ENCODE data around the gene GRID1. TPM values are rescaled to one million over a fixed set of nuclear protein-coding genes. Genes with fewer than 3 reads are reported as not detected.

The GRID1 gene
- total and polyA plus RNA-seq, 9 of the 15 experiments (the other 6 are each of a cell fraction or from before 2014, with no cell fraction given) = 0.01 to 7.2 (median 1.2) TPM

DNA sequence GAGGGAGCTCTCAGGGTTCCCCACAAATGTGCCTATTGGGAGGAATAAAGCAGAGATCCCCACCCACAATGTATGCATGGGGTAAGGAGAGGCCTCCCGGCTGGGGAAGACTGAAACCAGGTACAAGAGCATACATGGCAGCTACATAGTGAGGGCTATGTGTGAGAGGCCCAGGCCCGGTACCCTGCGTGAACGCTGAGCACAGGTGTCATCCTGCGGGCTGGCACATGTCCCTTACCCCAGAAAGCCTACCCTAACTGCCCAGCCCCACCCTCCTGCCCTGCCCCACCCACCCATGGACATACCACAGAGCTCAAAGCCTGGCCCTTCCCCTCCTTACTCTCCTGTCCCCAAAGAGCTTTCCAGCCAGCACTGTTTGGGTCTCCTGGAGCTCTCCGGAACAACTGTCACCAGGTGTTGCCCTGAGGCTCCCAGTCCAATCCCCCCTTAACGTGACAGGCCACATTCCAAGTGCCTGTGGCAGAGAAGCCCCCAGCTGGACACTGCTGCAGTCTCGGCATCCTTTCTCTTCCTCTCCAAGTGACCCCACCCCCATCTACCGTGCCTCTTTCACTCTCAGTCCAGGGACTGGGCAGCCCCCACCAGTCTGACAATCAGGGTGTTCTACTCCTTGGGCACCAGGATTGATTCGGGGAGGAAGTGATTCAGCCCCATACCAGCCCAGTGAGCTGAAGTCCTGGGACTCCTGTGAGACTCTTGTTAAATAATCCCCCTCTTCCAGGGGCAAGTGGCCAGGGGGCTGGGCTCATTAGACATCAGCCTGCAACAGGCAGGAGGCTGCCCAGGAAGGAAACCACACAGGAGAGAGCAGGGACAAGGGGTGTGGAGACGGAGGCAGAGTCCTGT, 19.6 kb downstream of the GRID1 start:
- Histone ChIP-seq H3K79me2 (ENCODE audit: control insufficient read depth, insufficient read depth, low read length) (no peaks in the 10 kb centered on the region), H3K27ac (ENCODE audit: extremely low read depth, low read depth, low read length) (no peak overlapping the region), H3K4me1 (replicated peaks in 1 of 2; ENCODE audit: control insufficient read depth in 2 of 2, insufficient read depth in 2 of 2, low read length in 2 of 2) (peaks cover 0 to 4% of the 10 kb centered on the region in 2 experiments; a peak in 1 of 5 replicates), H3K36me3 (ENCODE audit: control insufficient read depth, insufficient read depth, low read length) (no peaks in the 10 kb centered on the region), H3K9me3 (replicated peaks; ENCODE audit: control insufficient read depth, insufficient read depth, low read depth, low read length) (no peaks in the 10 kb centered on the region), H3K27me3 (ENCODE audit: control insufficient read depth in 2 of 2, insufficient read depth in 2 of 2, low read length in 2 of 2) (peaks cover 0 to 6% of the 10 kb centered on the region in 2 experiments; a peak in 1 of 5 replicates), H3K9ac (ENCODE audit: insufficient read depth in 1 of 2, low read depth in 2 of 2, low read length in 2 of 2) (no peak overlapping the region), H3K9me1 (ENCODE audit: control insufficient read depth, insufficient read depth, low read length) (no peaks in the 10 kb centered on the region), H3K4me2 (ENCODE audit: insufficient read depth, low read length) (no peak overlapping the region), H2AFZ (ENCODE audit: low read depth, low read length) (no peak overlapping the region), H4K20me1 (replicated peaks; ENCODE audit: control insufficient read depth, insufficient read depth, low read length) (no peaks in the 10 kb centered on the region), H3K4me3 (no peak overlapping the region)
- intact Hi-C loops (cut with micrococcal nuclease) = no loop called here
- TF ChIP-seq E2F6 (IDR thresholded peaks at IDR 0.05; ENCODE audit: borderline replicate concordance in 1 of 2, extremely low read depth in 1 of 2, insufficient read depth in 1 of 2, insufficient read length in 1 of 2, low read depth in 1 of 2, low read length in 1 of 2, poor library complexity in 1 of 2, severe bottlenecking in 1 of 2) = no peak
- no peak for TF ChIP-seq FOS (IDR thresholded peaks at IDR 0.05; ENCODE audit: extremely low read depth, insufficient read length)
- no peak for TF ChIP-seq EGR1 (conservative IDR thresholded peaks at IDR 0.05)
- TF ChIP-seq, protein P1, sequence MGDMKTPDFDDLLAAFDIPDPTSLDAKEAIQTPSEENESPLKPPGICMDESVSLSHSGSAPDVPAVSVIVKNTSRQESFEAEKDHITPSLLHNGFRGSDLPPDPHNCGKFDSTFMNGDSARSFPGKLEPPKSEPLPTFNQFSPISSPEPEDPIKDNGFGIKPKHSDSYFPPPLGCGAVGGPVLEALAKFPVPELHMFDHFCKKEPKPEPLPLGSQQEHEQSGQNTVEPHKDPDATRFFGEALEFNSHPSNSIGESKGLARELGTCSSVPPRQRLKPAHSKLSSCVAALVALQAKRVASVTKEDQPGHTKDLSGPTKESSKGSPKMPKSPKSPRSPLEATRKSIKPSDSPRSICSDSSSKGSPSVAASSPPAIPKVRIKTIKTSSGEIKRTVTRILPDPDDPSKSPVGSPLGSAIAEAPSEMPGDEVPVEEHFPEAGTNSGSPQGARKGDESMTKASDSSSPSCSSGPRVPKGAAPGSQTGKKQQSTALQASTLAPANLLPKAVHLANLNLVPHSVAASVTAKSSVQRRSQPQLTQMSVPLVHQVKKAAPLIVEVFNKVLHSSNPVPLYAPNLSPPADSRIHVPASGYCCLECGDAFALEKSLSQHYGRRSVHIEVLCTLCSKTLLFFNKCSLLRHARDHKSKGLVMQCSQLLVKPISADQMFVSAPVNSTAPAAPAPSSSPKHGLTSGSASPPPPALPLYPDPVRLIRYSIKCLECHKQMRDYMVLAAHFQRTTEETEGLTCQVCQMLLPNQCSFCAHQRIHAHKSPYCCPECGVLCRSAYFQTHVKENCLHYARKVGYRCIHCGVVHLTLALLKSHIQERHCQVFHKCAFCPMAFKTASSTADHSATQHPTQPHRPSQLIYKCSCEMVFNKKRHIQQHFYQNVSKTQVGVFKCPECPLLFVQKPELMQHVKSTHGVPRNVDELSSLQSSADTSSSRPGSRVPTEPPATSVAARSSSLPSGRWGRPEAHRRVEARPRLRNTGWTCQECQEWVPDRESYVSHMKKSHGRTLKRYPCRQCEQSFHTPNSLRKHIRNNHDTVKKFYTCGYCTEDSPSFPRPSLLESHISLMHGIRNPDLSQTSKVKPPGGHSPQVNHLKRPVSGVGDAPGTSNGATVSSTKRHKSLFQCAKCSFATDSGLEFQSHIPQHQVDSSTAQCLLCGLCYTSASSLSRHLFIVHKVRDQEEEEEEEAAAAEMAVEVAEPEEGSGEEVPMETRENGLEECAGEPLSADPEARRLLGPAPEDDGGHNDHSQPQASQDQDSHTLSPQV (IDR thresholded peaks at IDR 0.05) = no peak
- TF ChIP-seq ARHGAP35 (IDR thresholded peaks at IDR 0.05; ENCODE audit: partially characterized antibody) = no peak
- no peak for TF ChIP-seq SRSF9 (IDR thresholded peaks at IDR 0.05; ENCODE audit: borderline replicate concordance, low read depth, low read length)
- TF ChIP-seq MAFG (tag; conservative IDR thresholded peaks at IDR 0.05) = no peak
- TF ChIP-seq PCBP1 (IDR thresholded peaks at IDR 0.05; ENCODE audit: low read depth, low read length, poor library complexity, severe bottlenecking) = no peak
- no peak for TF ChIP-seq ZNF518B (CRISPR knock-in tag; IDR thresholded peaks at IDR 0.05)
- no peak for TF ChIP-seq STAT5B (CRISPR knock-in tag; IDR thresholded peaks at IDR 0.05)
- POLR2A ChIA-PET = interaction anchor here (1.2 kb wide), 1 partner anchor 34 kb away, joined by 4 read pairs; no protein-coding TSS in a partner anchor
- in situ Hi-C loops (cut with MboI) = no loop called here
- FAIRE-seq = no peak
- BruUV-seq (replicated peaks) = no TSS peak
- CTCF ChIA-PET (ENCODE audit: low intra/inter-chr PET ratio) = no interaction called here
- no peak for ATAC-seq
- no peak for DNase-seq (ENCODE audit: extremely low read depth in 1 of 4, low spot score in 3 of 4)
- 2% methylated on average over 7 of the region's 11 CpGs for WGBS (ENCODE audit: insufficient coverage, low coverage, missing lambda C conversion rate)
